WTC11 (cell line): ENCODE measurements around the gene SPC24. TPM values are rescaled to one million over a fixed set of nuclear protein-coding genes. Genes with fewer than 3 reads are reported as not detected.

ENCODE experiments used
- ATAC-seq: fragments of 200-7000 bp; cut with Tn5 transposase; 2 replicates; pipeline ENCODE4 v1.10.0; 2021; ENCODE audit warnings: mild to moderate bottlenecking, moderate library complexity
- CTCF ChIA-PET: fragments of 300-600 bp; sonication (Branson Sonifier 250); formaldehyde crosslinking; loops from one replicate; lab custom pipeline; 2021; ENCODE audit warnings: antibody characterized with exemption; lab: Charles Lee
- POLR2A ChIA-PET: fragments of 350-600 bp; sonication (Branson Sonifier 250); formaldehyde crosslinking; loops from one replicate; lab custom pipeline; 2021; ENCODE audit warnings: antibody characterized with exemption; lab: Charles Lee
- DNase-seq: peaks from one replicate; pipeline ENCODE4 v3.0.0; 2021; ENCODE audit warnings: low spot score
- H3K27ac Mint-ChIP-seq: 2 replicates; pipeline ENCODE4 v1.8.0; 2021; ENCODE audit warnings: mixed read lengths
- H3K27me3 Mint-ChIP-seq: 2 replicates; pipeline ENCODE4 v1.8.0; 2021; ENCODE audit warnings: low read depth, mild to moderate bottlenecking, moderate library complexity, mixed read lengths
- H3K36me3 Mint-ChIP-seq: 2 replicates; pipeline ENCODE4 v1.8.0; 2021; ENCODE audit warnings: mixed read lengths
- H3K4me1 Mint-ChIP-seq: 2 replicates; pipeline ENCODE4 v1.8.0; 2022; ENCODE audit warnings: mixed read lengths
- H3K4me3 Mint-ChIP-seq: 2 replicates; pipeline ENCODE4 v1.8.0; 2021; ENCODE audit warnings: mild to moderate bottlenecking, moderate library complexity, mixed read lengths
- H3K9me3 Mint-ChIP-seq: 2 replicates; pipeline ENCODE4 v1.8.0; 2021; ENCODE audit warnings: mixed read lengths
- ATF1 ChIP-seq: sonication (generic); formaldehyde crosslinking; IDR thresholded peaks from 2 replicates; pipeline ENCODE4 v1.8.1; 2023; ENCODE audit warnings: mild to moderate bottlenecking, moderate library complexity, missing genetic modification reagents
- CBFB ChIP-seq: sonication (generic); formaldehyde crosslinking; IDR thresholded peaks from 2 replicates; pipeline ENCODE4 v1.8.1; 2022; ENCODE audit warnings: mild to moderate bottlenecking, low read depth, missing genetic modification reagents
- FOXK1 ChIP-seq: sonication (generic); formaldehyde crosslinking; IDR thresholded peaks from 2 replicates; pipeline ENCODE4 v1.8.0; 2022; ENCODE audit warnings: mild to moderate bottlenecking, moderate library complexity, missing genetic modification reagents
- GABPB1 ChIP-seq: sonication (generic); formaldehyde crosslinking; IDR thresholded peaks from 2 replicates; pipeline ENCODE4 v1.8.1; 2023; ENCODE audit warnings: mild to moderate bottlenecking, missing genetic modification reagents
- GRHL2 ChIP-seq: fragments of 250-450 bp; sonication (Bioruptor Pico); IDR thresholded peaks from 2 replicates; pipeline ENCODE4 v1.8.0; 2022; ENCODE audit warnings: mild to moderate bottlenecking, moderate library complexity; ENCODE audit not compliant: insufficient replicate concordance, severe bottlenecking
- HMGA2 ChIP-seq: fragments of 250-450 bp; sonication (Bioruptor Pico); IDR thresholded peaks from 2 replicates; pipeline ENCODE4 v1.4.0; 2021; ENCODE audit warnings: mild to moderate bottlenecking, moderate library complexity
- MXD4 ChIP-seq: fragments of 250-450 bp; sonication (Bioruptor Pico); IDR thresholded peaks from 2 replicates; pipeline ENCODE4 v1.8.0; 2021; ENCODE audit warnings: mild to moderate bottlenecking, moderate library complexity, borderline replicate concordance
- MYBL2 ChIP-seq: sonication (generic); formaldehyde crosslinking; IDR thresholded peaks from 2 replicates; pipeline ENCODE4 v1.8.1; 2023; ENCODE audit warnings: mild to moderate bottlenecking, moderate library complexity, missing genetic modification reagents
- NFATC4 ChIP-seq: fragments of 250-450 bp; sonication (Bioruptor Pico); IDR thresholded peaks from 2 replicates; pipeline ENCODE4 v1.9.0; 2021; ENCODE audit warnings: mild to moderate bottlenecking
- NFE2L1 ChIP-seq: sonication (generic); formaldehyde crosslinking; IDR thresholded peaks from 2 replicates; pipeline ENCODE4 v1.8.1; 2023; ENCODE audit warnings: missing genetic modification reagents
- SMAD4 ChIP-seq: sonication (generic); formaldehyde crosslinking; IDR thresholded peaks from 2 replicates; pipeline ENCODE4 v1.8.0; 2022; ENCODE audit warnings: mild to moderate bottlenecking, missing genetic modification reagents
- SOX15 ChIP-seq: fragments of 250-450 bp; sonication (Bioruptor Pico); IDR thresholded peaks from 2 replicates; pipeline ENCODE4 v1.9.0; 2021; ENCODE audit warnings: mild to moderate bottlenecking
- TP53 ChIP-seq: sonication (generic); formaldehyde crosslinking; IDR thresholded peaks from 2 replicates; pipeline ENCODE4 v1.8.1; 2023; ENCODE audit warnings: mild to moderate bottlenecking, missing genetic modification reagents
- ZNF317 ChIP-seq: sonication (generic); formaldehyde crosslinking; IDR thresholded peaks from 2 replicates; pipeline ENCODE4 v1.8.1; 2023; ENCODE audit warnings: low read depth, mild to moderate bottlenecking, moderate library complexity, missing genetic modification reagents, borderline replicate concordance
- ZNF671 ChIP-seq: fragments of 250-450 bp; sonication (Bioruptor Pico); IDR thresholded peaks from 2 replicates; pipeline ENCODE4 v1.8.0; 2021; ENCODE audit warnings: mild to moderate bottlenecking
- total RNA-seq: library from RNA; stranded (reverse); gene quantifications from 3 replicates; pipeline ENCODE4 v1.2.3, GENCODE V29; 2021
- TF ChIP-seq, protein P1 (sequence below): sonication (generic); formaldehyde crosslinking; IDR thresholded peaks from 2 replicates; pipeline ENCODE4 v1.8.1; 2022; ENCODE audit warnings: mild to moderate bottlenecking, missing genetic modification reagents, moderate library complexity, borderline replicate concordance
- TF ChIP-seq, protein P2 (sequence below): fragments of 250-450 bp; sonication (Bioruptor Pico); IDR thresholded peaks from 2 replicates; pipeline ENCODE4 v1.9.0; 2021; ENCODE audit warnings: mild to moderate bottlenecking, borderline replicate concordance
- TF ChIP-seq, protein P3 (sequence below): sonication (generic); formaldehyde crosslinking; IDR thresholded peaks from 2 replicates; pipeline ENCODE4 v1.8.0; 2022; ENCODE audit warnings: mild to moderate bottlenecking, missing genetic modification reagents
- TF ChIP-seq, protein P4 (sequence below): fragments of 250-450 bp; sonication (Bioruptor Pico); IDR thresholded peaks from 2 replicates; pipeline ENCODE4 v1.9.0; 2021; ENCODE audit warnings: mild to moderate bottlenecking
- TF ChIP-seq, protein P5 (sequence below): sonication (generic); formaldehyde crosslinking; IDR thresholded peaks from 2 replicates; pipeline ENCODE4 v1.8.0; 2023; ENCODE audit warnings: missing genetic modification reagents

Gene SPC24
- total RNA-seq, 1 experiment from 2014 or later: 62.2 TPM

DNA sequence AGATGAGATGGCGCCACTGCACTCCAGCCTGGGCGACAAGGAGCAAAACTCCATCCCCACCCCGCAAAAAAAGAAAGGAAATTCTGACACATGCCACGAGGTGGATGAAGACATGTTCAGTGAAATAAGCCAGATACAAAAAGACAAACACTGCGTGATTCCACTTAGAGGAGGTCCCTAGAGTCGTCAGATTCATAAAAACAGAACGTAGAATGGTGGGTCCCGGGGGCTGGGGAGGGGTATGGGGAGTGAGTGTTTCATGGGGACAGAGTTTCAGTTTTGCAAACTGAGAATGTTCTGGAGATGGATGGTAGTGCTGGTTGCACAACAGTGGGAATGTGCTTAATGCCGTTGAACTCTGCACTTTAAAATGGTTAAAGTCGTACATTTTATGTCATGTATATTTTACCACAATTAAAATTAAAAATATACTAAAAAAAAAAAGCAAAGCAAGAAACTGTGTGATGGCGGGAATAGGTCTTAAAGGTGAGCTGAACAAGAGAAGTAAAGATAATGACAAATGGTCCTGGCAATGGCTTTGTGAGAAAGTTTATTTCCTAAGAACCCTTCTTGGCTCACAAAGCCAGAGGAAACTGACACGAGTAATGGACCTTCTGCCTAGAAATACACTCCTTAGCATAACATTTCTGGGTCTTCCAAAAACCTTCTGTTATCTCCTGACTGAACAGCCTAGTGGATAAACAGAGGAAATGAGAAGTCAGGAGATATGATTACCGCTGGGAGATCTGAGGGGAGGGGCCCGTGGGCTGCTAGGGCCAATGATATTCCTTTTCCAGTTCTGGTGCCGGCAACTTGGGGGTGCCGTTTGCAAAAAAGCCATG lies 4.2 kb upstream of the SPC24 start (continued):
- TF ChIP-seq NFE2L1 (CRISPR knock-in tag) (no peak), SMAD4 (CRISPR knock-in tag) (no peak), GRHL2 (CRISPR knock-in tag) (no peak), FOXK1 (CRISPR knock-in tag) (no peak), MYBL2 (CRISPR knock-in tag) (no peak), ATF1 (CRISPR knock-in tag) (no peak)
- TF ChIP-seq, protein P1, sequence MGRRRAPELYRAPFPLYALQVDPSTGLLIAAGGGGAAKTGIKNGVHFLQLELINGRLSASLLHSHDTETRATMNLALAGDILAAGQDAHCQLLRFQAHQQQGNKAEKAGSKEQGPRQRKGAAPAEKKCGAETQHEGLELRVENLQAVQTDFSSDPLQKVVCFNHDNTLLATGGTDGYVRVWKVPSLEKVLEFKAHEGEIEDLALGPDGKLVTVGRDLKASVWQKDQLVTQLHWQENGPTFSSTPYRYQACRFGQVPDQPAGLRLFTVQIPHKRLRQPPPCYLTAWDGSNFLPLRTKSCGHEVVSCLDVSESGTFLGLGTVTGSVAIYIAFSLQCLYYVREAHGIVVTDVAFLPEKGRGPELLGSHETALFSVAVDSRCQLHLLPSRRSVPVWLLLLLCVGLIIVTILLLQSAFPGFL (CRISPR knock-in tag): no peak
- TF ChIP-seq, protein P2, sequence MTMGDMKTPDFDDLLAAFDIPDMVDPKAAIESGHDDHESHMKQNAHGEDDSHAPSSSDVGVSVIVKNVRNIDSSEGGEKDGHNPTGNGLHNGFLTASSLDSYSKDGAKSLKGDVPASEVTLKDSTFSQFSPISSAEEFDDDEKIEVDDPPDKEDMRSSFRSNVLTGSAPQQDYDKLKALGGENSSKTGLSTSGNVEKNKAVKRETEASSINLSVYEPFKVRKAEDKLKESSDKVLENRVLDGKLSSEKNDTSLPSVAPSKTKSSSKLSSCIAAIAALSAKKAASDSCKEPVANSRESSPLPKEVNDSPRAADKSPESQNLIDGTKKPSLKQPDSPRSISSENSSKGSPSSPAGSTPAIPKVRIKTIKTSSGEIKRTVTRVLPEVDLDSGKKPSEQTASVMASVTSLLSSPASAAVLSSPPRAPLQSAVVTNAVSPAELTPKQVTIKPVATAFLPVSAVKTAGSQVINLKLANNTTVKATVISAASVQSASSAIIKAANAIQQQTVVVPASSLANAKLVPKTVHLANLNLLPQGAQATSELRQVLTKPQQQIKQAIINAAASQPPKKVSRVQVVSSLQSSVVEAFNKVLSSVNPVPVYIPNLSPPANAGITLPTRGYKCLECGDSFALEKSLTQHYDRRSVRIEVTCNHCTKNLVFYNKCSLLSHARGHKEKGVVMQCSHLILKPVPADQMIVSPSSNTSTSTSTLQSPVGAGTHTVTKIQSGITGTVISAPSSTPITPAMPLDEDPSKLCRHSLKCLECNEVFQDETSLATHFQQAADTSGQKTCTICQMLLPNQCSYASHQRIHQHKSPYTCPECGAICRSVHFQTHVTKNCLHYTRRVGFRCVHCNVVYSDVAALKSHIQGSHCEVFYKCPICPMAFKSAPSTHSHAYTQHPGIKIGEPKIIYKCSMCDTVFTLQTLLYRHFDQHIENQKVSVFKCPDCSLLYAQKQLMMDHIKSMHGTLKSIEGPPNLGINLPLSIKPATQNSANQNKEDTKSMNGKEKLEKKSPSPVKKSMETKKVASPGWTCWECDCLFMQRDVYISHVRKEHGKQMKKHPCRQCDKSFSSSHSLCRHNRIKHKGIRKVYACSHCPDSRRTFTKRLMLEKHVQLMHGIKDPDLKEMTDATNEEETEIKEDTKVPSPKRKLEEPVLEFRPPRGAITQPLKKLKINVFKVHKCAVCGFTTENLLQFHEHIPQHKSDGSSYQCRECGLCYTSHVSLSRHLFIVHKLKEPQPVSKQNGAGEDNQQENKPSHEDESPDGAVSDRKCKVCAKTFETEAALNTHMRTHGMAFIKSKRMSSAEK (CRISPR knock-in tag): no peak

DNA sequence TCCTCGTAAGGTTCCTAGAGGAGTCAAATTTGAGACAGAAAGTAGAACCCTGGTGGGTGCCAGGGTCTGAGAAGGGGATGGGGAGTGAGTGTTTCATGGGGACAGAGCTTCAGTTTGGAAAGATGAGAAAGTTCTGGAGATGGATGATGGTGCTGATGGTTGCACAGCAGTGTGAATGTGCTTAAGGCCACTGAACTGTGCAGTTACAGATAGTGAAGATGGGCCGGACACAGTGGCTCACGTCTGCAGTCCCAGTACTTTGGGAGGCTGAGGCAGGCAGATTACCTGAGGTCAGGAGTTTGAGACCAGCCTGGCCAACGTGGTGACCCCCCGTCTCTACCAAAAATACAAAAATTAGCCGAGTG lies 917 bp downstream of the SPC24 start:
- H3K9me3 Mint-ChIP-seq: no peaks in the 10 kb centered on the region
- peaks cover 7% of the 10 kb centered on the region for H3K4me1 Mint-ChIP-seq
- CTCF ChIA-PET: interaction anchor here (0.8 to 1.5 kb wide), 3 partner anchors 10 to 13 kb away, joined by 3 read pairs; no protein-coding TSS in a partner anchor
- H3K36me3 Mint-ChIP-seq: peaks cover 13% of the 10 kb centered on the region
- TF ChIP-seq FOXK1 (CRISPR knock-in tag): no peak
- no peak for TF ChIP-seq CBFB (CRISPR knock-in tag)
- TF ChIP-seq TP53: no peak
- TF ChIP-seq, protein P3, sequence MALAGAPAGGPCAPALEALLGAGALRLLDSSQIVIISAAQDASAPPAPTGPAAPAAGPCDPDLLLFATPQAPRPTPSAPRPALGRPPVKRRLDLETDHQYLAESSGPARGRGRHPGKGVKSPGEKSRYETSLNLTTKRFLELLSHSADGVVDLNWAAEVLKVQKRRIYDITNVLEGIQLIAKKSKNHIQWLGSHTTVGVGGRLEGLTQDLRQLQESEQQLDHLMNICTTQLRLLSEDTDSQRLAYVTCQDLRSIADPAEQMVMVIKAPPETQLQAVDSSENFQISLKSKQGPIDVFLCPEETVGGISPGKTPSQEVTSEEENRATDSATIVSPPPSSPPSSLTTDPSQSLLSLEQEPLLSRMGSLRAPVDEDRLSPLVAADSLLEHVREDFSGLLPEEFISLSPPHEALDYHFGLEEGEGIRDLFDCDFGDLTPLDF (CRISPR knock-in tag): no peak
- TF ChIP-seq, protein P1 (CRISPR knock-in tag): no peak
- no peak for TF ChIP-seq SOX15 (CRISPR knock-in tag)
- no peak for TF ChIP-seq MXD4 (CRISPR knock-in tag)
- no peak for TF ChIP-seq ZNF671 (CRISPR knock-in tag)
- no peak for TF ChIP-seq SMAD4 (CRISPR knock-in tag)
- TF ChIP-seq, protein P4, sequence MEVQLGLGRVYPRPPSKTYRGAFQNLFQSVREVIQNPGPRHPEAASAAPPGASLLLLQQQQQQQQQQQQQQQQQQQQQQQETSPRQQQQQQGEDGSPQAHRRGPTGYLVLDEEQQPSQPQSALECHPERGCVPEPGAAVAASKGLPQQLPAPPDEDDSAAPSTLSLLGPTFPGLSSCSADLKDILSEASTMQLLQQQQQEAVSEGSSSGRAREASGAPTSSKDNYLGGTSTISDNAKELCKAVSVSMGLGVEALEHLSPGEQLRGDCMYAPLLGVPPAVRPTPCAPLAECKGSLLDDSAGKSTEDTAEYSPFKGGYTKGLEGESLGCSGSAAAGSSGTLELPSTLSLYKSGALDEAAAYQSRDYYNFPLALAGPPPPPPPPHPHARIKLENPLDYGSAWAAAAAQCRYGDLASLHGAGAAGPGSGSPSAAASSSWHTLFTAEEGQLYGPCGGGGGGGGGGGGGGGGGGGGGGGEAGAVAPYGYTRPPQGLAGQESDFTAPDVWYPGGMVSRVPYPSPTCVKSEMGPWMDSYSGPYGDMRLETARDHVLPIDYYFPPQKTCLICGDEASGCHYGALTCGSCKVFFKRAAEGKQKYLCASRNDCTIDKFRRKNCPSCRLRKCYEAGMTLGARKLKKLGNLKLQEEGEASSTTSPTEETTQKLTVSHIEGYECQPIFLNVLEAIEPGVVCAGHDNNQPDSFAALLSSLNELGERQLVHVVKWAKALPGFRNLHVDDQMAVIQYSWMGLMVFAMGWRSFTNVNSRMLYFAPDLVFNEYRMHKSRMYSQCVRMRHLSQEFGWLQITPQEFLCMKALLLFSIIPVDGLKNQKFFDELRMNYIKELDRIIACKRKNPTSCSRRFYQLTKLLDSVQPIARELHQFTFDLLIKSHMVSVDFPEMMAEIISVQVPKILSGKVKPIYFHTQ (CRISPR knock-in tag): no peak
- TF ChIP-seq, protein P5, sequence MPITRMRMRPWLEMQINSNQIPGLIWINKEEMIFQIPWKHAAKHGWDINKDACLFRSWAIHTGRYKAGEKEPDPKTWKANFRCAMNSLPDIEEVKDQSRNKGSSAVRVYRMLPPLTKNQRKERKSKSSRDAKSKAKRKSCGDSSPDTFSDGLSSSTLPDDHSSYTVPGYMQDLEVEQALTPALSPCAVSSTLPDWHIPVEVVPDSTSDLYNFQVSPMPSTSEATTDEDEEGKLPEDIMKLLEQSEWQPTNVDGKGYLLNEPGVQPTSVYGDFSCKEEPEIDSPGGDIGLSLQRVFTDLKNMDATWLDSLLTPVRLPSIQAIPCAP (CRISPR knock-in tag): no peak
- TF ChIP-seq GABPB1 (CRISPR knock-in tag): no peak
- TF ChIP-seq NFATC4 (CRISPR knock-in tag): no peak
- TF ChIP-seq ZNF317 (CRISPR knock-in tag): no peak
- no peak for TF ChIP-seq HMGA2 (CRISPR knock-in tag)
- H3K27me3 Mint-ChIP-seq: no peaks in the 10 kb centered on the region
- no peak for ATAC-seq
- peak overlapping the region; percentile 75 for H3K4me3 Mint-ChIP-seq
- peak overlapping the region; percentile 55 for H3K27ac Mint-ChIP-seq
- no peak for DNase-seq
- POLR2A ChIA-PET: no interaction called here
